ENCODE data around the gene COPS8. TPM values are rescaled to one million over a fixed set of nuclear protein-coding genes. Genes with fewer than 3 reads are reported as not detected.

COPS8 gene
- total RNA-seq, 1 donor from 2014 or later = 59.7 TPM

DNA sequence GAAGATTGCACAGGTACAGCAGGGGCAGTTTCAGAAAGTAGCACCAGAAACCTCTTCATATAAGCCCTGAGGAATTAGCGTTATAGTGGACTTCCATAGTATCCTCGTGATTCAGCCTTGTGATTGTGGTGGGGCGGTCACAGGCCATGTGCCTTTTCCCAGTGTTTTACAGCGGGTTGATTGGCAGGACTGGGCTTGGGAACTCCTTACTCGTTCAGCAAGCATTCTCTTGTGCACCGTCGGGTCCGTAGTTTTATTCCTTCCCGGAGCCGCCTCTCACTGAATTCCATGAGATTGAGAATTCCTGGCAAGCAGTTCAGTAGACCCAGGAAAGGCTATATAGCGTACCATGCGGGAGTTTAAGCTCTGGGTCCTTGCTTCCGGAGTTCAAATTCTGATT, 5.2 kb downstream of the COPS8 start:
- Mint-ChIP-seq H3K27me3 (ENCODE audit: low read depth) (no peaks in the 10 kb centered on the region), H3K4me3 (no peak overlapping the region), H3K9me3 (no peaks in the 10 kb centered on the region), H3K27ac (no peak overlapping the region), H3K36me3 (peaks cover 14% of the 10 kb centered on the region), H3K4me1 (peaks cover 2% of the 10 kb centered on the region)
- no peak for DNase-seq (ENCODE audit: low spot score in 2 of 2, unreplicated experiment in 2 of 2)
- TF ChIP-seq, protein P1, sequence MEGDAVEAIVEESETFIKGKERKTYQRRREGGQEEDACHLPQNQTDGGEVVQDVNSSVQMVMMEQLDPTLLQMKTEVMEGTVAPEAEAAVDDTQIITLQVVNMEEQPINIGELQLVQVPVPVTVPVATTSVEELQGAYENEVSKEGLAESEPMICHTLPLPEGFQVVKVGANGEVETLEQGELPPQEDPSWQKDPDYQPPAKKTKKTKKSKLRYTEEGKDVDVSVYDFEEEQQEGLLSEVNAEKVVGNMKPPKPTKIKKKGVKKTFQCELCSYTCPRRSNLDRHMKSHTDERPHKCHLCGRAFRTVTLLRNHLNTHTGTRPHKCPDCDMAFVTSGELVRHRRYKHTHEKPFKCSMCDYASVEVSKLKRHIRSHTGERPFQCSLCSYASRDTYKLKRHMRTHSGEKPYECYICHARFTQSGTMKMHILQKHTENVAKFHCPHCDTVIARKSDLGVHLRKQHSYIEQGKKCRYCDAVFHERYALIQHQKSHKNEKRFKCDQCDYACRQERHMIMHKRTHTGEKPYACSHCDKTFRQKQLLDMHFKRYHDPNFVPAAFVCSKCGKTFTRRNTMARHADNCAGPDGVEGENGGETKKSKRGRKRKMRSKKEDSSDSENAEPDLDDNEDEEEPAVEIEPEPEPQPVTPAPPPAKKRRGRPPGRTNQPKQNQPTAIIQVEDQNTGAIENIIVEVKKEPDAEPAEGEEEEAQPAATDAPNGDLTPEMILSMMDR (IDR thresholded peaks at IDR 0.05; ENCODE audit: unreplicated experiment) = no peak

DNA sequence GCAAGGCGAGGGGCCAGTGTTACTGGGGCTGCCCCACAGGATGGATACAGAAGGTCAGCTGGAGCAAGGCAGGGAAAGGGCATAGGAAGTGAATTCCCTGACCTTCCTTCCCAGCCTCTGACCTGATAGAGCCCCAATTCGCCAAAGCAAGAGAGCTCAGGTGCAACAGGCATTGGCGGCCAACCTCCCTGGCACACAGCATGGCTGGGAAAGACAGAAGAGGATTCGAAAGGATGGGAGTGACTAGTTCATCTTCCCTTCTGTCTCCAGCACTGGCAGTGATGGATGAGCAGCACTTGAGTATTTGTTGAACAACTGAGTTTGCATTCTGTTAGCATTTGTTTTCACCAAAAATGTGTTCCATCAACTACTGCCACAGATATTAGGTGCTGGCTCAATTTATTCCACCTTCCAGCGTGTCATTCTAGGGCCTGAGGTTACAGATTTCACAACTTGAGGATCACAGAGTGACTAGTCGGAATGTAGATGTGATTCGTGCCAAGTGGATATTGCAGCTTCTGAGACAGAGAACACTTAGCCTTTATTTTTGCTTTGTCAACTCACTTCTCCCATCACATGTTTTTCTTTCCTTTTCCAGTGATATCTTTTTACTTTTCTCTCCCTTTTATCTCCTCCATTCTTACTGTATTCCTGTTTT, 6.2 kb downstream of the COPS8 start:
- H3K4me1 Mint-ChIP-seq = peaks cover 2% of the 10 kb centered on the region
- no peak overlapping the region for H3K4me3 Mint-ChIP-seq
- peaks cover 23% of the 10 kb centered on the region for H3K36me3 Mint-ChIP-seq
- H3K9me3 Mint-ChIP-seq = no peaks in the 10 kb centered on the region
- no peaks in the 10 kb centered on the region for H3K27me3 Mint-ChIP-seq (ENCODE audit: low read depth)
- DNase-seq (ENCODE audit: low spot score in 2 of 2, unreplicated experiment in 2 of 2) = no peak
- peak overlapping the region; percentile 35 for H3K27ac Mint-ChIP-seq
- TF ChIP-seq, protein P1 (IDR thresholded peaks at IDR 0.05; ENCODE audit: unreplicated experiment) = no peak

DNA sequence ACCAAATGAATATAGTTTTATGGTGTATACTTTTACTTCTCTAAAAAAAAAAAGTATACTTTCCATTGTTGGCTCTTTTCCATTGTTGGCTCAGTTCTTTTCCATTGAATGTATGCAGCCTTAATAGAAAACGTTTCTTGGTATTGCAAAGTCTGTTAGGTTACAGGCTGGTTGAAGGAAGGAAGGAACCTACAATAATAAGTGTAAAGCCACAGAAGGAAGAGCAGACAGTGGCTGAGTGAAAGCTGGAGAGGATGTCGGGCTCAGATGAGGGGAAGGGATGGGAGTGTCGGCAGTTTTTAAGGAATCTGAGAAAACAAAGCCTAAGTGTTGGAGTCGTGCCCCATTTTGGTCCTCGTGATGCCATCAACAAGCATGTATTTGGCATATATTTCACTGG, 6.8 kb downstream of the COPS8 start:
- peaks cover 26% of the 10 kb centered on the region for H3K36me3 Mint-ChIP-seq
- H3K27ac Mint-ChIP-seq = peak overlapping the region; percentile 43
- H3K4me3 Mint-ChIP-seq = no peak overlapping the region
- DNase-seq (ENCODE audit: low spot score in 2 of 2, unreplicated experiment in 2 of 2) = no peak
- peaks cover 2% of the 10 kb centered on the region for H3K4me1 Mint-ChIP-seq
- H3K27me3 Mint-ChIP-seq (ENCODE audit: low read depth) = no peaks in the 10 kb centered on the region
- H3K9me3 Mint-ChIP-seq = no peaks in the 10 kb centered on the region
- TF ChIP-seq, protein P1 (IDR thresholded peaks at IDR 0.05; ENCODE audit: unreplicated experiment) = no peak

DNA sequence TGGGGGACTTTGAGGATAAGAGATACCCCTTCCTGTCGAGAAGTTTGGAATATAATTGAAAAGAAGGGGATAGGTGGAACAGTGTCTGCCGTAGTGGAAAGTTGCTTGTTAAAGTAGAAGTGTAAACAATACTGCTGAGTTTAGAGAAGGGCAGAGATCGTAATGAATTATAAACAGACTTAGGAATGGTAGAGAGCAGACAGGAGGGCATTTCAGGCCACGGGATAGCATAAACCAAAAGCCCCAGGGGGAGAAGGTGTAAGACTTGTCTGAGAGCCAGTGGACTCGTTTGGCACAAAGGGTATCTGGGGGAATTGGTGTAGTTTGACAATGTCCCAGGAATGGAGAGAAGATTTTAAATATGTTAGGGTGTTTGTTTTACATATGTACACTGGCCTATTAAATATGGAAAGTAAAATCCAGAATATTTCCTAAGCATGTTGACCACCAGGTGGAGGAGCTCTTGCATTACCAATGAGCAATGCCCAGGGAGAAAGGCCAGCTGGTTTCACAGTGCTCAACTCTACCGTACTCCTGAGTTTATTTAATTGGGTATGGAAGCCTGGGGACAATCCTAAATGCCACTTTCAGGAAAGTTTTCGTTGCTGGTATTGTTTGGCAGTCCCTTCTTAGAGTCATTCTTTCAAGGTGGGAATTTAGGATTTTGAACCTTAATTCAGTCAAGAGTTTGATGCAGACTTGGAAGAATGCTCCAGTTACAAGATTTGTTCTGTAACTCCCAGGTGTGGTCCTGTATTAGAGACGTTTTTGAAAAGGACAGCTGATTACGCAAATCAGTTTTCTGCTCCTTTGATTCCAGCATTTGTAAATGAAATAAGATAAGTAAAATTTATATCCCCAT, 7.5 kb downstream of the COPS8 start:
- no peak overlapping the region for H3K4me3 Mint-ChIP-seq
- no peak for DNase-seq (ENCODE audit: low spot score in 2 of 2, unreplicated experiment in 2 of 2)
- H3K27me3 Mint-ChIP-seq (ENCODE audit: low read depth) = no peaks in the 10 kb centered on the region
- TF ChIP-seq, protein P1 (IDR thresholded peaks at IDR 0.05; ENCODE audit: unreplicated experiment) = peak; percentile 62
- H3K4me1 Mint-ChIP-seq = peaks cover 2% of the 10 kb centered on the region
- H3K36me3 Mint-ChIP-seq = peaks cover 29% of the 10 kb centered on the region
- peak overlapping the region; percentile 43 for H3K27ac Mint-ChIP-seq
- H3K9me3 Mint-ChIP-seq = no peaks in the 10 kb centered on the region

DNA sequence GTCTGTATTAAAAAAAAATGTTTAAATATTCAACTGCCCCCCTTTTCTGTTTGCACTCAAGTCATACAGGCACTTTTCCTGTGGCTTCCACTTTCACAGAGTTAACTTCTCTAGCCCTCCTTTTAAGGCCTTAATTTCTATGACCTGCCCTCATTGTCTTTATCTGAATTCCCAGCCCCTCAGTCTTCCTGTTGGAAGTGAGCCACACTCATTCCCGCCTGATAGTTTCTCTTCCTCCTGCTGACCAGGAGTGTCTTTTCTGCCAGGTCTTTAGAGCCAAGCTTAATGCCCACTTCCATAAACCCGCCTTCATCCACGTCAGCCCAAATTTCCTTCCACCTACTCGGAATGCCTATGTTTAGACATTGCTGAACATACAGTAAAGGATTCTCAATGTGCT, 10.5 kb downstream of the COPS8 start:
- Mint-ChIP-seq H3K27me3 (ENCODE audit: low read depth) (no peaks in the 10 kb centered on the region), H3K4me1 (peaks cover 2% of the 10 kb centered on the region), H3K9me3 (peaks cover 9% of the 10 kb centered on the region), H3K36me3 (peaks cover 46% of the 10 kb centered on the region), H3K27ac (no peak overlapping the region), H3K4me3 (no peak overlapping the region)
- TF ChIP-seq, protein P1 (IDR thresholded peaks at IDR 0.05; ENCODE audit: unreplicated experiment) = no peak
- DNase-seq (ENCODE audit: low spot score in 2 of 2, unreplicated experiment in 2 of 2) = no peak

All from mesothelial cell of epicardium (in vitro differentiated cells).